Astrocyte (in vitro differentiated cells and primary cell): ENCODE data around the gene FAM131B. TPM values are rescaled to one million over a fixed set of nuclear protein-coding genes. Genes with fewer than 3 reads are reported as not detected.

Experiments
- DNase-seq: peaks from one replicate; pipeline ENCODE4 v3.0.0-alpha.2; 2010; ENCODE audit warnings: low read depth
- FAIRE-seq: peaks from 2 replicates; lab custom pipeline; 2011; peaks lifted over from hg19 to GRCh38; lab: Jason Lieb, UNC
- H2AFZ ChIP-seq: 2 replicates; pipeline ENCODE4 v1.6.0; 2012; ENCODE audit warnings: low read depth, low read length, inconsistent platforms
- H3K27ac ChIP-seq: 2 replicates; pipeline ENCODE4 v1.5.1; 2011; ENCODE audit warnings: low read depth, low read length, inconsistent platforms
- H3K27me3 ChIP-seq: 2 replicates; pipeline ENCODE4 v1.6.0; 2011; ENCODE audit warnings: low read length, inconsistent platforms; ENCODE audit not compliant: insufficient read depth
- H3K36me3 ChIP-seq: 2 replicates; pipeline ENCODE4 v1.5.1; 2011; ENCODE audit warnings: low read length, inconsistent platforms; ENCODE audit not compliant: insufficient read depth
- H3K4me1 ChIP-seq: 2 replicates; pipeline ENCODE4 v1.5.1; 2011; ENCODE audit warnings: low read length, inconsistent platforms; ENCODE audit not compliant: insufficient read depth
- H3K4me2 ChIP-seq: 2 replicates; pipeline ENCODE4 v1.6.0; 2012; ENCODE audit warnings: low read length, inconsistent platforms
- H3K4me3 ChIP-seq: 2 replicates; pipeline ENCODE4 v1.5.1; 2011; ENCODE audit warnings: low read depth, mild to moderate bottlenecking, low read length, inconsistent platforms; ENCODE audit not compliant: insufficient read depth
- H3K79me2 ChIP-seq: 2 replicates; pipeline ENCODE4 v1.6.0; 2012; ENCODE audit warnings: mild to moderate bottlenecking, low read length, inconsistent platforms; ENCODE audit not compliant: insufficient read depth
- H3K9ac ChIP-seq: 2 replicates; pipeline ENCODE4 v1.6.0; 2012; ENCODE audit warnings: mild to moderate bottlenecking, low read length, inconsistent platforms
- H3K9me3 ChIP-seq: 2 replicates; pipeline ENCODE4 v1.5.1; 2012; ENCODE audit warnings: low read depth, mild to moderate bottlenecking, low read length, inconsistent platforms; ENCODE audit not compliant: insufficient read depth
- H4K20me1 ChIP-seq: 2 replicates; pipeline ENCODE4 v1.6.0; 2012; ENCODE audit warnings: low read length, inconsistent platforms; ENCODE audit not compliant: insufficient read depth
- H3K27ac Mint-ChIP-seq: one replicate; pipeline ENCODE4 v1.8.0; 2021; ENCODE audit warnings: mild to moderate bottlenecking, mixed read lengths; ENCODE audit not compliant: unreplicated experiment
- H3K27me3 Mint-ChIP-seq: one replicate; pipeline ENCODE4 v1.8.0; 2021; ENCODE audit warnings: low read depth, mixed read lengths; ENCODE audit not compliant: unreplicated experiment
- H3K36me3 Mint-ChIP-seq: one replicate; pipeline ENCODE4 v1.8.0; 2021; ENCODE audit warnings: low read depth, mixed read lengths; ENCODE audit not compliant: unreplicated experiment
- H3K4me1 Mint-ChIP-seq: one replicate; pipeline ENCODE4 v1.8.0; 2021; ENCODE audit warnings: low read depth, mixed read lengths; ENCODE audit not compliant: unreplicated experiment
- H3K4me3 Mint-ChIP-seq: one replicate; pipeline ENCODE4 v1.8.0; 2021; ENCODE audit warnings: mild to moderate bottlenecking, moderate library complexity, mixed read lengths; ENCODE audit not compliant: unreplicated experiment
- H3K9me3 Mint-ChIP-seq: one replicate; pipeline ENCODE4 v1.8.0; 2021; ENCODE audit warnings: mild to moderate bottlenecking, mixed read lengths; ENCODE audit not compliant: unreplicated experiment
- EZH2 ChIP-seq: IDR thresholded peaks from 2 replicates; pipeline ENCODE4 v1.6.1; 2012; ENCODE audit warnings: mild to moderate bottlenecking, low read length, inconsistent platforms; ENCODE audit not compliant: insufficient read depth
- total RNA-seq: library from RNA; stranded (reverse); gene quantifications from 2 replicates; pipeline ENCODE4 v1.2.1, GENCODE V29; 2021
- TF ChIP-seq, protein P1 (sequence below): IDR thresholded peaks from 2 replicates; pipeline ENCODE4 v1.5.1; 2011; ENCODE audit warnings: low read depth, mild to moderate bottlenecking, inconsistent platforms, low read length, moderate library complexity; ENCODE audit not compliant: insufficient read depth

Gene FAM131B
- total RNA-seq, 1 donor from 2014 or later: 7.6 TPM

DNA sequence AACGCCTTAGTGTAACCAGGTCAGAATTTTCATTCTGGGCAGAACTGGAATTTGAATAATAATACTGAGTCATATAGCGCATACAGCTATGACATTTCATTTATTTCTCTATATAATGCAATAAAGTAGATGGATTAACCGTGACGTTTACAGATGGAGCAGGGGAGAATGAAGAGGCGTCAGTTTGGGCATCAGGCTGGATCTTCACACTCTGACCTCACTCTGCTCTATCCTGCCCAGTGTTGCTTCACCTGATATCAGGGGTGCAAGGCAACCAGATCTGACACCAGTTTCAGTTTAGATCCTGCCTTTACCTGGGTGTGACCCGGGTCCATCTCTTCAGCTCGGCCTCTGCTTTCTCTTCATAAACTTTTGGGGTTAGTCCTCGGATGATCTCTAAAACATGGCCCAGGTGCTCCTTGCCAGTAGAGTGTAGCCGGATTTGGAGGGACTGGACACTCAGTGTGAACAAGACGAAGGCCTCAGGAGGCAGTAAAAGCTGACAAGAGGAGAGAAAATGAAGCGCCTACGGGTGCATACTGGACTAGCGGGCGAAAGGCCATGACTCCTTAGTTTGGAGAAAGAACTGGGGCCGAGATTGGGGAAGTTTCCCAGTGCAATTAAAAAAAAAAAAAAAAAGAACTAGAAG is 17.2 kb upstream of the FAM131B start:
- Histone ChIP-seq H3K4me2 (peak overlapping the region; percentile 98), H3K27ac (peak overlapping the region; percentile 99), H2AFZ (no peak overlapping the region), H3K4me3 (peak overlapping the region; percentile 77), H3K4me1 (peaks cover 39% of the 10 kb centered on the region), H3K9me3 (no peaks in the 10 kb centered on the region), H3K36me3 (peaks cover 22% of the 10 kb centered on the region), H3K27me3 (no peaks in the 10 kb centered on the region), H4K20me1 (peaks cover 31% of the 10 kb centered on the region), H3K9ac (peak overlapping the region; percentile 99), H3K79me2 (peaks cover 74% of the 10 kb centered on the region)
- Mint-ChIP-seq H3K36me3 (peaks cover 8% of the 10 kb centered on the region), H3K27ac (peak overlapping the region; percentile 98), H3K9me3 (peaks cover 1% of the 10 kb centered on the region), H3K27me3 (no peaks in the 10 kb centered on the region), H3K4me3 (peak overlapping the region; percentile 94), H3K4me1 (peaks cover 30% of the 10 kb centered on the region)
- no peak for TF ChIP-seq EZH2
- TF ChIP-seq, protein P1, sequence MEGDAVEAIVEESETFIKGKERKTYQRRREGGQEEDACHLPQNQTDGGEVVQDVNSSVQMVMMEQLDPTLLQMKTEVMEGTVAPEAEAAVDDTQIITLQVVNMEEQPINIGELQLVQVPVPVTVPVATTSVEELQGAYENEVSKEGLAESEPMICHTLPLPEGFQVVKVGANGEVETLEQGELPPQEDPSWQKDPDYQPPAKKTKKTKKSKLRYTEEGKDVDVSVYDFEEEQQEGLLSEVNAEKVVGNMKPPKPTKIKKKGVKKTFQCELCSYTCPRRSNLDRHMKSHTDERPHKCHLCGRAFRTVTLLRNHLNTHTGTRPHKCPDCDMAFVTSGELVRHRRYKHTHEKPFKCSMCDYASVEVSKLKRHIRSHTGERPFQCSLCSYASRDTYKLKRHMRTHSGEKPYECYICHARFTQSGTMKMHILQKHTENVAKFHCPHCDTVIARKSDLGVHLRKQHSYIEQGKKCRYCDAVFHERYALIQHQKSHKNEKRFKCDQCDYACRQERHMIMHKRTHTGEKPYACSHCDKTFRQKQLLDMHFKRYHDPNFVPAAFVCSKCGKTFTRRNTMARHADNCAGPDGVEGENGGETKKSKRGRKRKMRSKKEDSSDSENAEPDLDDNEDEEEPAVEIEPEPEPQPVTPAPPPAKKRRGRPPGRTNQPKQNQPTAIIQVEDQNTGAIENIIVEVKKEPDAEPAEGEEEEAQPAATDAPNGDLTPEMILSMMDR: no peak
- FAIRE-seq (no peak), DNase-seq (no peak)

DNA sequence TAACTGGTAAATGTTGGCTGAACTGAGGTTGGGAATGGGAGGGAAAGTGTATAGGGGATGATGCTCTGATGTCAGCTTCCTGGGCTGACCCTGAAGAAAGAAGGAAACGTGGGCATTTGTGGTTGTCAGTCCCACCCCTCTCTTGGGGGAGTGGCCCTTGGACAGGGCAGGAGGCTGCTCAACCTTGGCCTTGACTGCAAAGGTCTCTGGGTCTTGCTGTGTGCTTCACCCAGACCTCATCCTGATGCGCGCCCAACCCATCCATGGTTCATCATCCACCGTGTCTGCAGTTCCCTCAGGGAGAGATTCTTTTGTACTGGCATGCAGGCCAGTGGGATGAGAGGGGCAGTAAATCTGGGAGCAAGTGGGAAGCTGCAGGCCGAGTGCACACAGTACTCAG is 13.9 kb upstream of the FAM131B start:
- DNase-seq: no peak
- no peaks in the 10 kb centered on the region for H3K27me3 Mint-ChIP-seq
- no peak overlapping the region for H3K4me3 Mint-ChIP-seq
- Histone ChIP-seq H3K4me1 (peaks cover 25% of the 10 kb centered on the region), H4K20me1 (no peaks in the 10 kb centered on the region), H3K79me2 (peaks cover 41% of the 10 kb centered on the region), H3K27me3 (no peaks in the 10 kb centered on the region), H3K27ac (no peak overlapping the region), H3K4me3 (no peak overlapping the region), H3K9me3 (no peaks in the 10 kb centered on the region), H3K4me2 (no peak overlapping the region), H2AFZ (no peak overlapping the region), H3K9ac (no peak overlapping the region), H3K36me3 (no peaks in the 10 kb centered on the region)
- FAIRE-seq: no peak
- H3K9me3 Mint-ChIP-seq: peaks cover 3% of the 10 kb centered on the region
- H3K27ac Mint-ChIP-seq: no peak overlapping the region
- TF ChIP-seq EZH2: no peak
- TF ChIP-seq, protein P1: no peak
- no peaks in the 10 kb centered on the region for H3K36me3 Mint-ChIP-seq
- H3K4me1 Mint-ChIP-seq: peaks cover 27% of the 10 kb centered on the region

DNA sequence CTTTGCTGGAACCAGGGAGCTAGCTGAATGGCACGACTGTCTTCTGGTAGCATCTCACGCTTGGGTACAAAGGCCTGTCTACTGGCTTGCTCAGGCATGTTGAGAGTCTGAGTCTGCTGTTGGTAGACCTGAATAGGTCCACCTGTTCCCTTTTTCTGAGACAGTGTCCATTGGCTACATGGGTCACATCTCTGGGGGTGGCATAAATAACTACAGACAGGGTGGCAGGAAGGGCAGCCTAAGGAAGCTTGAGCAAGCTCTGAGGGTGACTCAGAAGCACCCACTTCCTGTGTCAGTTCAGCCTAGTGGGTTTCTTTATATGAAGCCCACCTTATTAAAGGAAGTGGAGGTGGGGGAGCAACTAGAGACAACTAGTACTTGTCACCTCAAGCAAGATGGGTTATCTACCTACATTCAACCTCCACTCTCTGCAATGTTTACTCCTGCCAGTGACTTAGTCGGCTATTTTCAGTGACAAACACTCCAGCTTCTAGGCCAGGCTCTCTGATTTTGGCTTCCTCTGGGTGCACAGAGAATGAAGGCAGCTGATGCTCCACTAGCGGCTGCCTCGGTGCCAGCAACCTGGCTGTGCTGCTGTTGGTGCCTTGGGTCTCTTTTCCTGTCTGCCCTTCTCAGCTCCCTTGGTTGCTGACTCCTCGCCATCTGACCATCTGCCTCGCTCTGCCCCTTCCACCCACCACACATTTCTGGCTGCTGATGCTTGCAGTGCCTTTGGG is 13.0 kb upstream of the FAM131B start:
- H3K4me2 ChIP-seq: peak overlapping the region; percentile 35
- no peak overlapping the region for H3K27ac Mint-ChIP-seq

More for the DNA sequence above, 13.0 kb upstream of the FAM131B start:
- peaks cover 3% of the 10 kb centered on the region for H3K9me3 Mint-ChIP-seq
- Histone ChIP-seq H3K27ac (no peak overlapping the region), H3K9ac (no peak overlapping the region), H3K9me3 (no peaks in the 10 kb centered on the region), H3K79me2 (peaks cover 35% of the 10 kb centered on the region), H3K36me3 (no peaks in the 10 kb centered on the region), H2AFZ (no peak overlapping the region), H3K4me3 (no peak overlapping the region), H4K20me1 (no peaks in the 10 kb centered on the region), H3K4me1 (peaks cover 25% of the 10 kb centered on the region), H3K27me3 (no peaks in the 10 kb centered on the region)
- no peaks in the 10 kb centered on the region for H3K27me3 Mint-ChIP-seq
- no peak for TF ChIP-seq EZH2
- TF ChIP-seq, protein P1: no peak
- no peaks in the 10 kb centered on the region for H3K36me3 Mint-ChIP-seq
- H3K4me1 Mint-ChIP-seq: peaks cover 27% of the 10 kb centered on the region
- no peak overlapping the region for H3K4me3 Mint-ChIP-seq
- DNase-seq (no peak), FAIRE-seq (no peak)
